Activated T-cell treated with anti-CD3 and anti-CD28 coated beads, Interleukin-2, amount 50 U/mL, for 24 hours (primary cell): ENCODE data around the gene MYCBP.
A peak's percentile ranks its signal among the peaks of the same experiment; 100 is the strongest.

Experiments used
- DNase-seq: peaks from one replicate; pipeline ENCODE4 v3.0.0-alpha.2; 2020
- H3K27ac Mint-ChIP-seq: 2 replicates; pipeline ENCODE4 v1.8.0; 2020; ENCODE audit warnings: mild to moderate bottlenecking, mixed read lengths
- H3K27me3 Mint-ChIP-seq: 2 replicates; pipeline ENCODE4 v1.8.0; 2020; ENCODE audit warnings: mixed read lengths
- H3K36me3 Mint-ChIP-seq: 2 replicates; pipeline ENCODE4 v1.8.0; 2020; ENCODE audit warnings: low read depth, mixed read lengths
- H3K4me1 Mint-ChIP-seq: 2 replicates; pipeline ENCODE4 v1.8.0; 2020; ENCODE audit warnings: low read depth, mixed read lengths
- H3K4me3 Mint-ChIP-seq: 2 replicates; pipeline ENCODE4 v1.8.0; 2020; ENCODE audit warnings: mild to moderate bottlenecking, moderate library complexity, mixed read lengths
- H3K9me3 Mint-ChIP-seq: 2 replicates; pipeline ENCODE4 v1.8.0; 2020; ENCODE audit warnings: mixed read lengths

MYCBP gene

DNA sequence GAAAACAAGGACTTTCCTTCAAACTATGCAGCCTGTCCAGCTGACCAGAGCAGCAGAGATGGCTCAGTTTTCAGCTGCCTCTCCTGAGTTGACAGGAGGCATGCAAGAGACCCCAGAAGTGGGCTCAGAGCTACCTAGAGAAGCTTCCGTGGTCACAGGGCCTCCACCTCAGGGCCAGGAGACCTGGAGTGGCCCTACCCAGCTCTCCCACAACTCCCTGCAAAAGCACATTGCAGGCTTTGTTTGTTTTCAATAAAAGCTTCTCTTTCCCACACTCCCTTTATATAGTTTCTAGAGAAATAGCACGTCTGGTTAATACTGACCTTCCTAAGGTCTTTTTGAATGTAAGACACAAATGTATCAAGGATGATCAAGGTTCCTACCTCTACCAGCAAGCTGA, 53.6 kb downstream of the MYCBP start:
- Mint-ChIP-seq H3K36me3 (no peaks in the 10 kb centered on the region), H3K4me1 (peaks cover 12% of the 10 kb centered on the region), H3K9me3 (no peaks in the 10 kb centered on the region), H3K27me3 (peaks cover 69% of the 10 kb centered on the region), H3K27ac (no peak overlapping the region), H3K4me3 (no peak overlapping the region)
- no peak for DNase-seq

DNA sequence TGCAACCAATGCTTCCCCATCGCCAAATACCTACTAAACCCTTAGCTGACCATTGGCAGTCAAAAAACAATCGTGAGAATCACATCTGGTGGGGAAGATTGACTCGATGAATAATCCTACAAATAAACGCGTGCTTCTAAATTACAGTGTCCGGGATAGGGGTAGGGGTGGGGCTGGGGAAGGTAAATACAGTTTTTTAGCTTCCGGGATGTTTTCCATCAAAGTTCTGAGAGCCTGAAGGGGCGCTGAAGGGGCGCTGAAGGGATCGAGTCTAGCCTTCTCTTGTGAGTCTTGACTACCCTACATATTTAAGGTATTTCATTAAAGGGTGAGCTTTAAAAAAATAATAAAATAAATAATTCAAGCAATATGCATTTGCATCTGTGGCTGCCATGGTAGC, 54.1 kb downstream of the MYCBP start:
- H3K4me3 Mint-ChIP-seq, result no peak overlapping the region
- no peaks in the 10 kb centered on the region for H3K36me3 Mint-ChIP-seq
- H3K4me1 Mint-ChIP-seq, result peaks cover 12% of the 10 kb centered on the region
- H3K27ac Mint-ChIP-seq, result no peak overlapping the region
- DNase-seq, result no peak
- peaks cover 69% of the 10 kb centered on the region for H3K27me3 Mint-ChIP-seq
- no peaks in the 10 kb centered on the region for H3K9me3 Mint-ChIP-seq

DNA sequence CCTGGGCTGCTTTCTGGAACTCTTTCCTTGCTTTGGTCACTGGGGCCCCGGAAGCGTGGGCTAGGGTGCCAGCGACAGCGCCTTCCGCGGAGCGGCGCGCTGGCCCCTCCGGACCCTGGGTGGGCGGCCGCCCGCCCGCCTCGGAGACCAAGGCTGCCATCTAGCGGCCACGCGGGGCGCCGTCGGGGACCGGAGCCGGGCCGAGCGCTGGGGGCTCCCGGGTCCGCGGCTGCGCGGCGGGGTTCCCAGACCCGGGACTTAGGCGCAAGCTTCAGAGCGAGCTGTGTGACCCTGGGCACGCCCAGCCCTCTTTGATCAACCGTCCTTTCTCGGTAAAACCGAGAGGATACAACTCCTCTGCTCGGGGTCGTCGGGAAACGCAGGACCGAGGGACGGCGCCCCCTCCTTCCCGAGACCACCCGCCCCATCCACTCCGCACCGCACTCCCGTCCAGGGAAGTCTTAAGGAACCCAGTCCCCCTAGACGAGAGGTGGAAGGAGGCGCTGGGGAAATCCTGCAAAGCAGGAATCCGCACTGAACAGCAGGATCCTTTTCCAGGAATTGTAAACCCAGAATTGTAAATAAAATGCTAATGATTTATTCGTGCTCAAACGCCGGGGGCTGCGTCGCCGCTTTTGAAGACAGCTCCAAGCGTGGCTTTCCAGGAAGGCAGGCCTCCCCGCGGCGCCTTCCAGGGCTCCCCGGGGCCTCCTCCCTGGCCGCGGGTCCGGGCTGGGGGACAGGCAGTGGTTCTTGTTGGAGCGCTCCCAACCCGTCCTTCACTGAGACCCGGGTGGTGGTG, 54.8 kb downstream of the MYCBP start:
- Mint-ChIP-seq H3K4me1 (peaks cover 12% of the 10 kb centered on the region), H3K4me3 (no peak overlapping the region), H3K9me3 (no peaks in the 10 kb centered on the region), H3K27me3 (peaks cover 75% of the 10 kb centered on the region), H3K27ac (no peak overlapping the region), H3K36me3 (no peaks in the 10 kb centered on the region)
- DNase-seq, result peak; percentile 77

DNA sequence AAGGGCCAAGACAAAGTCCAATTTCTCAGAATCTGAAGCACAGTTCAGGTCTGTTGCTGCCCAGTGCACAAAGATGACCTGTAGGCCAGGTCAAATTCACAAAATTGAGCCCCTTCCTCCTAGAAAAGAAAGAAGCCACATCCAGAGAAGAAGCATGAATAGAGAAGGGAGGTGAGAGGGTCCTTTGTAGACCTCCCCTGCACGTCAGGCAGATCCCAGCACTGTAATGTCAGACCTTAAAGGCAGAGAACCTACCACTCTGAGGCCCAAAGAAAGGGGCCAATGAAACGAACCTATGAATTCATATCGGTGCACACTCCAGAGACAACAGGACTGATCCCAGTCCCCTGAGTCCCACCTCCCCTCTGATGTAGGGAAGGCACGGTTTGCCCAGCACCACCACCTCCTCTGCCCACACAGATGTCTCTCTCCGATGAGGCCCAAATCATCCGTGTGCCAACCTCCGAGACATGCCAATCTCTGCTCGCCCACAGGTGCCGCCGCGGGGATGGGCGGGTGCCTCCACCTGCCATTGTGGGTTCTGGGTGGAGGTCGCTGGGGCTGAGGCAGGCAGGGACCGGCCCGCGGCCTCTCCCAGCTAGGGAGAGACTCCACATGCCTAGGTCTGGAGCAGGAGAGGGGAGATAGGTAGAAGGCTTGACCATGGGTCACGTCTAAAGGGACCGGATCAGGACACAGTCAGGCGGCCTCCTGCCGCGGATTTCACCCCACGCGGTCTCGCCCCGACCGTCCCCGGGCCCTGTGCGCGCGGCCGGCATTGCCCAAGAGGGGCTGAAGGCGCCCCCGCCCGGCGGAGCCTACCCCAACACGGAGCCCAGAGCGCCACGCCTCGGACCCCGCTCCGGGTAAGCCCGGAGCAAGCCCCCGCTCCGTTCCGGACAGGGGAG, 55.6 kb downstream of the MYCBP start:
- H3K4me3 Mint-ChIP-seq, result peak overlapping the region; percentile 13

DNA sequence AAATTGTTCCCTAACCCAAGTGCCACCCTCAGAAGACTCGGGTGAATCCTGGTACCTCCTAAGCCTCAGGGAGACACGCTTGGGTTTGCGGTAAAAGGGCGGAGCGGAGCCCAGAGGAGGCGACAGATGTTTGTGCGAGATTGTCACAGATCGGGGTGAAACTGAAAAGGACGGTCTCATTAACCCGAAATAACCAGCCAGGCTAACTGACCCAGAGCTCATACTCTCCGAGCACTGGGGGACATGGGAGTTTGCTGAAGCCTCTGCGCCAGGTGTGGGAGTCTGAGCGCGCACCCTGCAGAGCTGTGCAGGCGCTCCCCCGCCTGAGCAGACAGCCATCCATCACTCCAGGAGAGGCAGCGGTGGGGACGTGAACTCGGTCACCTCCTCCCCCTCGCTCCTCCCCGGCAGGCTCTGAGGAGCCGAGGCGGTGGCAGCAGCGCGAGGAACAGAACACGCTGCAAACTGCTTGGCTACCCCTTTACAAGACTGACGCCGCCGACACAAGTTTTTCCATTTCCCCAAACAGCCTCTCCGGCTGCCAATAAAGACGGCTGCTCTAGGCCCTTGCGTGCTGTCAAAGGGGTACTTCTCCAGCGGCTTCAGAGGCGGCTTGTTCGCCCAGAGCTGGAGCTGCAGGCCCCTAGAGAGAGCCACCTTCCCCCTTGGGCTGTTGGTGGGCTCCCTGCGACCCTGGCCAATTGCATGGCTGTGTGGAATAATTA, 57.1 kb downstream of the MYCBP start:
- H3K27ac Mint-ChIP-seq, result no peak overlapping the region
- H3K9me3 Mint-ChIP-seq, result no peaks in the 10 kb centered on the region
- H3K4me3 Mint-ChIP-seq, result no peak overlapping the region
- no peak for DNase-seq
- peaks cover 12% of the 10 kb centered on the region for H3K4me1 Mint-ChIP-seq
- peaks cover 78% of the 10 kb centered on the region for H3K27me3 Mint-ChIP-seq
- H3K36me3 Mint-ChIP-seq, result no peaks in the 10 kb centered on the region

More for the DNA sequence above, 55.6 kb downstream of the MYCBP start:
- H3K27me3 Mint-ChIP-seq, result peaks cover 83% of the 10 kb centered on the region
- no peak overlapping the region for H3K27ac Mint-ChIP-seq
- no peaks in the 10 kb centered on the region for H3K9me3 Mint-ChIP-seq
- H3K4me1 Mint-ChIP-seq, result peaks cover 12% of the 10 kb centered on the region
- no peaks in the 10 kb centered on the region for H3K36me3 Mint-ChIP-seq
- DNase-seq, result no peak

DNA sequence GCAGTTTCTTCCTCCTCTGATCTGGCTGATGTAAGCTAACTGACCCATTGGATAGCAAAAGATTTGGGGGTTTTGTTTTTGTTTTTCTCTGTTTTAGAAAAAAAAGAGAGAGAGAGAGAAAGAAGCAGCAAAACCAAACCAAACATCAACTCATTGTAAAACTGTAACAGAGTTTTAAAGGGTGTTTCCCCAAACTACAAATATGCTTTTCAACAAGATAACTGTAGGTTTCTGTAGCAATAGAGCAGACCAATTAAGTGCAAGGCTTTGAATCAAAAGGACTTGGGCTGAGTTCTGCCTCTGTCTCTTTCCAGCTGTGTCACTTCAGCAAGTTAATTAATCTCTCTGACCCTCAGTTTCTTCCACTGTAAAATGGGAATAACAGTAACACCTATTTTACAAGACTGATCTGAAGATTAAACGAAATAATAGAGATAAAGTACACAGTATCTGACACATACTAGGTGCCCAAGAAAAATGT, 58.1 kb downstream of the MYCBP start:
- Mint-ChIP-seq H3K4me3 (no peak overlapping the region), H3K27ac (no peak overlapping the region), H3K4me1 (peaks cover 12% of the 10 kb centered on the region), H3K27me3 (peaks cover 79% of the 10 kb centered on the region), H3K36me3 (no peaks in the 10 kb centered on the region), H3K9me3 (no peaks in the 10 kb centered on the region)
- no peak for DNase-seq

DNA sequence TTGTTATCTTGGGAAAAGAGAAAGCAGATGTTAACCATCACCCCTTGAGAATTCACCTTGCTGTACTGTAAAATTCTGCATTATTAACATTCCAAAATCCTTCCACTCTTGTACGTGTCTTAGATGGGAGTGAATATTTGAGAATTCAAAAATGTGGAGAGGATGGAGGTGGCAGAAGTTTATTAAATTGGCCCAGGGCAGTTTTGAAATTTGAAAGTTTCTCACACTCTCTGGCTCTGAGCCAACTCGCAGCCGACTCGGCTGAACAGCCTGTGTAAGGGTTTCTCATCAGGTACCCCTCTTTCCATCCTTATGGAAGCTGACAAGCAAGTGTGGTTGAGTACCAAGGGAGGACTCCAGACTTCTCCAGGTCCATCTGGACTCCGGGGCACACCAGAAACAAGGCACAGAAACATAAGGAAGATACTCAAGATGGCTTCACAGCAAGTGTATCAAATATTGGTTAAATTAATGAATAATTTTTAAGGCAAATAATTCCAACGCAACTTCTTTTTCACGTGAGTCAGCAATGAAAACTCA, 58.6 kb downstream of the MYCBP start:
- Mint-ChIP-seq H3K4me1 (peaks cover 12% of the 10 kb centered on the region), H3K36me3 (no peaks in the 10 kb centered on the region), H3K27ac (no peak overlapping the region), H3K9me3 (no peaks in the 10 kb centered on the region), H3K27me3 (peaks cover 77% of the 10 kb centered on the region), H3K4me3 (no peak overlapping the region)
- no peak for DNase-seq

DNA sequence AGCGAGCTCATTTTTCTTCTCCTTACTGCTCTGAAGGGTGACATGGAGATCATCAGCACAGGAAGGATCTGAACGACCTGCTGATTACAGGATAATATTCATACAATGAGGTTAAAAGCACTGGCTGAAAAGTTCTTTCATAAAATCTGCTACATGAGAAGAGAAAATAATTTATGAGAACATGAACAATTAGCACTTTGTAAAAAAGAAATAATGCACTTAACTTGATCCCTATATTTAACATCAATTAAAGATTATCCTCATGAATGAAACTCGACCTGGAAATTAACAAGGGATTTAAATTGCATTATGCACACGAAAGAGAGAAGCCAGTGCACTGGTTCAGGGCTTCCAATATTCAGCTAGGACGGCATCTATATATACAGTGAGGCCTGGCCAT, 60.2 kb downstream of the MYCBP start:
- DNase-seq, result no peak
- H3K9me3 Mint-ChIP-seq, result no peaks in the 10 kb centered on the region
- H3K4me3 Mint-ChIP-seq, result no peak overlapping the region
- no peak overlapping the region for H3K27ac Mint-ChIP-seq
- no peaks in the 10 kb centered on the region for H3K36me3 Mint-ChIP-seq
- peaks cover 9% of the 10 kb centered on the region for H3K4me1 Mint-ChIP-seq
- peaks cover 79% of the 10 kb centered on the region for H3K27me3 Mint-ChIP-seq
